Brain microvascular endothelial cell (primary cell): Measurements from ENCODE around the gene DNAJB1.

Experiments
- DNase-seq: peaks from one replicate; pipeline ENCODE4 v3.0.0-alpha.2; 2020
- H3K27ac ChIP-seq: fragments of 250-450 bp; sonication (Bioruptor Pico); 2 replicates; pipeline ENCODE4 v1.5.1; 2020; ENCODE audit warnings: mild to moderate bottlenecking, moderate library complexity
- H3K27me3 ChIP-seq: fragments of 250-450 bp; sonication (Bioruptor Pico); replicated peaks from 2 replicates; pipeline ENCODE4 v1.5.1; 2020; ENCODE audit warnings: mild to moderate bottlenecking
- H3K36me3 ChIP-seq: fragments of 250-450 bp; sonication (Bioruptor Pico); replicated peaks from 2 replicates; pipeline ENCODE4 v1.5.1; 2020; ENCODE audit warnings: mild to moderate bottlenecking
- H3K4me3 ChIP-seq: 2 replicates; pipeline ENCODE4 v1.5.1; 2011; ENCODE audit warnings: low read depth, mild to moderate bottlenecking, control low read depth, low read length, moderate library complexity
- CTCF ChIP-seq: IDR thresholded peaks from 2 replicates; pipeline ENCODE4 v1.5.1; 2011; ENCODE audit warnings: low read depth, mild to moderate bottlenecking, moderate library complexity, low read length, control low read depth, inconsistent platforms; ENCODE audit errors: missing control alignments
- in situ Hi-C: cut with HindIII; loops from 2 replicates; pipeline ENCODE4 v1.10.0; 2017; ENCODE audit warnings: low sequenced_read_pairs, low pct_ligation_motif_present

DNAJB1 gene

GRCh38 chr19:14494411-14494810 lies 23.8 kb downstream of the DNAJB1 start:
- TF ChIP-seq CTCF = no peak
- DNase-seq = no peak
- Histone ChIP-seq H3K36me3 (peaks cover 14% of the 10 kb centered on the region), H3K27ac (no peak overlapping the region), H3K4me3 (peak overlapping the region; percentile 74), H3K27me3 (no peaks in the 10 kb centered on the region)
- in situ Hi-C loops = no loop called here

GRCh38 chr19:14492756-14493337 lies 25.4 kb downstream of the DNAJB1 start:
- no peak for DNase-seq
- in situ Hi-C loops = no loop called here
- H3K4me3 ChIP-seq = no peak overlapping the region
- peaks cover 20% of the 10 kb centered on the region for H3K36me3 ChIP-seq
- no peaks in the 10 kb centered on the region for H3K27me3 ChIP-seq
- no peak for TF ChIP-seq CTCF
- no peak overlapping the region for H3K27ac ChIP-seq

- Histone ChIP-seq H3K4me3 (no peak overlapping the region), H3K27ac (no peak overlapping the region), H3K27me3 (no peaks in the 10 kb centered on the region), H3K36me3 (peaks cover 39% of the 10 kb centered on the region)
- no peak for TF ChIP-seq CTCF
- in situ Hi-C loops = no loop called here
- no peak for DNase-seq
These were observed 30.6 kb downstream of the DNAJB1 start for GRCh38 chr19:14487370-14488125.

- Histone ChIP-seq H3K27me3 (no peaks in the 10 kb centered on the region), H3K36me3 (peaks cover 53% of the 10 kb centered on the region), H3K4me3 (no peak overlapping the region), H3K27ac (no peak overlapping the region)
- in situ Hi-C loops = no loop called here
- DNase-seq = no peak
- no peak for TF ChIP-seq CTCF
These were observed 35.8 kb downstream of the DNAJB1 start for GRCh38 chr19:14482172-14482941.

- H3K36me3 ChIP-seq = peaks cover 43% of the 10 kb centered on the region
- DNase-seq = peak; percentile 38
These were observed 37.5 kb downstream of the DNAJB1 start for GRCh38 chr19:14480700-14481079.

More at GRCh38 chr19:14480700-14481079, 37.5 kb downstream of the DNAJB1 start:
- TF ChIP-seq CTCF = peak; percentile 14
- no peak overlapping the region for H3K4me3 ChIP-seq
- in situ Hi-C loops = no loop called here
- H3K27ac ChIP-seq = peak overlapping the region; percentile 25
- H3K27me3 ChIP-seq = no peaks in the 10 kb centered on the region
